HL-60 (cell line): ENCODE data around the gene SPATA25.

Experiments used
- DNase-seq, 2 experiments: peaks; one replicate each; pipeline ENCODE4 v3.0.0-alpha.2; 2010 to 2020; ENCODE audit warnings: low read depth in 1 of 2, low spot score in 1 of 2
- H3K27ac ChIP-seq: fragments of 250-450 bp; sonication (Bioruptor Pico); replicated peaks from 2 replicates; pipeline ENCODE4 v1.5.1; 2020; ENCODE audit warnings: mild to moderate bottlenecking, moderate library complexity
- H3K27me3 ChIP-seq: fragments of 250-450 bp; sonication (Bioruptor Pico); 2 replicates; pipeline ENCODE4 v1.5.1; 2021; ENCODE audit warnings: mild to moderate bottlenecking, moderate library complexity; ENCODE audit not compliant: insufficient read depth, poor library complexity, severe bottlenecking
- H3K4me3 ChIP-seq: replicated peaks from 2 replicates; pipeline ENCODE4 v1.5.1; 2011; ENCODE audit warnings: mild to moderate bottlenecking, control low read depth, low read length; ENCODE audit not compliant: insufficient read depth
- CTCF ChIP-seq: IDR thresholded peaks from one replicate; pipeline ENCODE4 v1.5.1; 2011; ENCODE audit warnings: low read length, control low read depth, inconsistent platforms; ENCODE audit not compliant: insufficient read depth
- GABPA ChIP-seq: IDR thresholded peaks from 2 replicates; pipeline ENCODE4 v1.6.1; 2012; ENCODE audit warnings: low read depth
- POLR2AphosphoS5 ChIP-seq: IDR thresholded peaks from 2 replicates; pipeline ENCODE4 v1.6.1; 2012; ENCODE audit warnings: low read depth
- SPI1 ChIP-seq: IDR thresholded peaks from 2 replicates; pipeline ENCODE4 v1.6.1; 2012; ENCODE audit warnings: low read depth, mild to moderate bottlenecking, borderline replicate concordance
- TF ChIP-seq, protein P1 (sequence below): IDR thresholded peaks from 2 replicates; pipeline ENCODE4 v1.6.1; 2012; ENCODE audit warnings: low read depth; ENCODE audit not compliant: insufficient replicate concordance

SPATA25 gene

GRCh38 chr20:45872626-45873025 lies 14.8 kb downstream of the SPATA25 start:
- DNase-seq, result no peak
- no peaks in the 10 kb centered on the region for H3K27me3 ChIP-seq
- TF ChIP-seq GABPA (no peak), SPI1 (no peak), CTCF (no peak), POLR2AphosphoS5 (no peak)
- TF ChIP-seq, protein P1, sequence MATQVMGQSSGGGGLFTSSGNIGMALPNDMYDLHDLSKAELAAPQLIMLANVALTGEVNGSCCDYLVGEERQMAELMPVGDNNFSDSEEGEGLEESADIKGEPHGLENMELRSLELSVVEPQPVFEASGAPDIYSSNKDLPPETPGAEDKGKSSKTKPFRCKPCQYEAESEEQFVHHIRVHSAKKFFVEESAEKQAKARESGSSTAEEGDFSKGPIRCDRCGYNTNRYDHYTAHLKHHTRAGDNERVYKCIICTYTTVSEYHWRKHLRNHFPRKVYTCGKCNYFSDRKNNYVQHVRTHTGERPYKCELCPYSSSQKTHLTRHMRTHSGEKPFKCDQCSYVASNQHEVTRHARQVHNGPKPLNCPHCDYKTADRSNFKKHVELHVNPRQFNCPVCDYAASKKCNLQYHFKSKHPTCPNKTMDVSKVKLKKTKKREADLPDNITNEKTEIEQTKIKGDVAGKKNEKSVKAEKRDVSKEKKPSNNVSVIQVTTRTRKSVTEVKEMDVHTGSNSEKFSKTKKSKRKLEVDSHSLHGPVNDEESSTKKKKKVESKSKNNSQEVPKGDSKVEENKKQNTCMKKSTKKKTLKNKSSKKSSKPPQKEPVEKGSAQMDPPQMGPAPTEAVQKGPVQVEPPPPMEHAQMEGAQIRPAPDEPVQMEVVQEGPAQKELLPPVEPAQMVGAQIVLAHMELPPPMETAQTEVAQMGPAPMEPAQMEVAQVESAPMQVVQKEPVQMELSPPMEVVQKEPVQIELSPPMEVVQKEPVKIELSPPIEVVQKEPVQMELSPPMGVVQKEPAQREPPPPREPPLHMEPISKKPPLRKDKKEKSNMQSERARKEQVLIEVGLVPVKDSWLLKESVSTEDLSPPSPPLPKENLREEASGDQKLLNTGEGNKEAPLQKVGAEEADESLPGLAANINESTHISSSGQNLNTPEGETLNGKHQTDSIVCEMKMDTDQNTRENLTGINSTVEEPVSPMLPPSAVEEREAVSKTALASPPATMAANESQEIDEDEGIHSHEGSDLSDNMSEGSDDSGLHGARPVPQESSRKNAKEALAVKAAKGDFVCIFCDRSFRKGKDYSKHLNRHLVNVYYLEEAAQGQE, result no peak
- H3K4me3 ChIP-seq, result no peak overlapping the region
- H3K27ac ChIP-seq, result no peak overlapping the region

DNA sequence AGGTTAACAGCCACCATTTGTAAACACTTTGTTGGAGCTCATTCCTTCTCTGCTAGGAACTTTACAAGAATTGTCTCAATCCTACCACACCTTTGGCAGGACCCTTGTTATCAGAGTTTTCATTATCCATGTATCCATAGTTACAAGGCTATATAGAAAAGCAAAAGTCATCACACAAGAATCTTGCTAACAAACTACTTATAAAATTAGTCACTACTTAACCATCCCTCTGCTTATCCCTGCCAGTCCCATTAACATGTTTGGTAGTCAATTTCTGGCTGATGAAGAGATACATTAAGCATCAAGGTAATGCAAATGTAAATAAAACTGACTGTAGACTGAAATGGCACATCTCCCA lies 19.6 kb downstream of the SPATA25 start:
- TF ChIP-seq, protein P1, result no peak
- no peak for TF ChIP-seq GABPA
- H3K27ac ChIP-seq, result no peak overlapping the region
- DNase-seq, result no peak

GRCh38 chr20:45867136-45867818 lies 20.1 kb downstream of the SPATA25 start:
- no peaks in the 10 kb centered on the region for H3K27me3 ChIP-seq
- no peak for DNase-seq
- no peak overlapping the region for H3K27ac ChIP-seq
- no peak overlapping the region for H3K4me3 ChIP-seq
- TF ChIP-seq POLR2AphosphoS5 (no peak), SPI1 (no peak), GABPA (no peak), CTCF (no peak)
- TF ChIP-seq, protein P1, result no peak

More for the DNA sequence above, 19.6 kb downstream of the SPATA25 start:
- Histone ChIP-seq H3K4me3 (no peak overlapping the region), H3K27me3 (no peaks in the 10 kb centered on the region)
